MG63 (cell line): ENCODE measurements around the gene U2AF2. TPM values are rescaled to one million over a fixed set of nuclear protein-coding genes. Genes with fewer than 3 reads are reported as not detected.

Source experiments
- DNase-seq: peaks from one replicate; pipeline ENCODE4 v3.0.0-alpha.2; 2020
- H3K27me3 ChIP-seq: fragments of 250-450 bp; sonication (Bioruptor Pico); 2 replicates; pipeline ENCODE4 v1.5.1; 2020; ENCODE audit warnings: mild to moderate bottlenecking, moderate library complexity
- H3K36me3 ChIP-seq: fragments of 250-450 bp; sonication (Bioruptor Pico); 2 replicates; pipeline ENCODE4 v1.5.1; 2020; ENCODE audit warnings: mild to moderate bottlenecking, moderate library complexity
- H3K4me3 ChIP-seq: fragments of 250-450 bp; sonication (Bioruptor Pico); 2 replicates; pipeline ENCODE4 v1.5.1; 2020; ENCODE audit warnings: mild to moderate bottlenecking, moderate library complexity
- H3K9me3 ChIP-seq: fragments of 250-450 bp; sonication (Bioruptor Pico); 2 replicates; pipeline ENCODE4 v1.5.1; 2020; ENCODE audit warnings: mild to moderate bottlenecking, moderate library complexity
- total RNA-seq: library from RNA; depleted of rRNA; stranded (reverse); fragments of >200 nt; shearing (Covaris generic); gene quantifications from 2 replicates; pipeline ENCODE4 v1.2.3, GENCODE V29; 2014; ENCODE audit warnings: low replicate concordance

U2AF2 gene
- total RNA-seq, 1 experiment from 2014 or later, result 226 TPM

DNA sequence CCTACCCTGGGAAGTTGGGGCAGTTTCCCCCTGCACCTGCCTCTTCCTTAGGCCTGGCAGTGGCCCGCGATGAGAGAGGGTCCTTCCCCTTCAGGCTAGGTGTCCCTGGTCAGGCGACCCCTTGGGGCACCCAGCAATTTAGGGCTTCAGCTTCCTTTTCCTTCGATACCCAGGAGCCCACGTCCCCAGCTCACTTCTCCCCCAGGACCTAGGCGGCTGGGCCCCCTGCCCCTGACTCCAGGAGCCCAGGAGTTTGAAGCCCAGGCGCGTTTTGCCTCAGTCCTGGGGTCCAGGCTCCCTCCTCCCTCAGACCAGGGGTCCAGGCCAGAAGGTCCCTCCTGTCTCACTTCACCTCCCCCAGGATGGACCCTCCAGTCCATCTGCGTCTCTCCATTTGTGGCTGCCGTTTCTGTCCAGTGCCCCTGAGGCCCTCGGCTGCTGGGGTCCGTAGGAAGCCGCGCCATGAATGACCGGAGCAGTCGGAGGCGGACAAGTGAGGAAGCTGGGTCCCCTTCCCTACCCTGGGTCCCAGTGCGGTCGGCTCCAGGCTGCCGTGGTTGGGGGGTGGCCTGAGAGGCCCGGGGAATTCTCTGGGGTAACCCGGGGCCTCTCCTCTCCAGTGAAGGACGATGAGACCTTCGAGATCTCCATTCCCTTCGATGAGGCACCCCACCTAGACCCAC lies 6.1 kb upstream of the U2AF2 start:
- DNase-seq, result no peak
- H3K4me3 ChIP-seq, result peak overlapping the region; percentile 83
- no peaks in the 10 kb centered on the region for H3K27me3 ChIP-seq
- H3K9me3 ChIP-seq, result no peaks in the 10 kb centered on the region
- H3K36me3 ChIP-seq, result peaks cover 40% of the 10 kb centered on the region

DNA sequence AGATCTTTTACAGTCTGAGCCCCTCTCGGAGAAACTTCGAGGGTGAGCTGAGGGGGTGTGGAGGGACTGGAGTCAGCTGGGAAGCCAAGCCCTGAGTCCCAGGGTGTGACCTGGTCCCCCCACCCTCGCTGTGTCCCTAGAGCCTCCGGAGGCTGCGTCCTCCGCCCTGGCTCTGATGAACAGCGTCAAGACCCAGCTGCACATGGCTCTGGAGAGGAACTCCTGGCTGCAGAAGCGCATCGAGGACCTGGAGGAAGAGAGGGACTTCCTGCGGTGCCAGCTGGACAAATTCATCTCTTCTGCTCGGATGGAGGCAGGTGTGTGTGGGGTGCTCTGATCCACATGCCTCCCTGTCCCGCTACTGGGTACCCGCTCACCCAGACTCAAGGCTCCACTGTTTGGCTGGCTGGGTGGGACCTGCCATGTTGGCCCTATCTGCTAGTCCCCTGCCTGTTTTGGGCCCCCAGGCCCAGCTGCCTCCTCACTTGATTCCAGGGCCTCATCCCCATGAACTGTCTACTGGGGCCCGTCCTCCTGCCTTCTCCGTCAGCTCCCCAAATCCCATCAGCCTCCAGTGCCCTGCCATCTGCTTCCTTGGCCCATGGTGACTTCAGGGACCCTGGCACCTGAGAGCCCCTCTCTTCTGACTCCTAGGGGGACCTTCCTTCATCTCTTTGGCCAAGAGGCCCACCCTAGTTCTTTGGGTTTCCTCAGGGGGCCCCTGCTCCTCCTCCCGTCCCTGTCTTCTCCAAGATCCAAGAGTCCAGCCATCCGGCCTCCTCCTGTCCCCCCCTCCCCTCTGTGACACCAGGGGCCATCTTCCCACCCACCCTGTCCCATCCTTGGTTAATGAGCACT lies 5.3 kb upstream of the U2AF2 start:
- H3K9me3 ChIP-seq, result no peaks in the 10 kb centered on the region
- H3K4me3 ChIP-seq, result no peak overlapping the region
- no peaks in the 10 kb centered on the region for H3K27me3 ChIP-seq
- DNase-seq, result no peak
- H3K36me3 ChIP-seq, result peaks cover 33% of the 10 kb centered on the region

DNA sequence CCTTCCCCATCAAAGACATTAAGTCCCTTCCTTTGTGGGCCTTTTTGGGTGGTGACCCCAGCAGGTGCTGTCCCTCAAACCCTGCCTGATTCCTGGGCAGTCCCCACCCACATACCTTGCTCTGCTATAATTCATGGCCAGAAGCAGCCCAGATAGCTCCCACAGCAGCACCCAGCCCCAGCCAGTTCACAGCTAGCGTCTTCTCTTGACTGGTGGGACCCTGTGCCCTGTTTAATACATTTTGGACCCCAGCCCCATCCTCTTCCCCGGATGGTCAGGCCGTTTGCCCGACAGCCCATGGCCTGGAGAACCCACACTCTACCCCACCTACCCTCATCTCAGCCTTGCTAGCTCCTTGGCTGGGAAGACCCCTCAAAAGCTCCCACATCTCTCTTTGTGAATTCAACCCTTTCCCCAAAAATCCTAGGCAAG lies 4.7 kb upstream of the U2AF2 start:
- Histone ChIP-seq H3K9me3 (no peaks in the 10 kb centered on the region), H3K36me3 (peaks cover 27% of the 10 kb centered on the region), H3K27me3 (no peaks in the 10 kb centered on the region), H3K4me3 (no peak overlapping the region)
- DNase-seq, result no peak

DNA sequence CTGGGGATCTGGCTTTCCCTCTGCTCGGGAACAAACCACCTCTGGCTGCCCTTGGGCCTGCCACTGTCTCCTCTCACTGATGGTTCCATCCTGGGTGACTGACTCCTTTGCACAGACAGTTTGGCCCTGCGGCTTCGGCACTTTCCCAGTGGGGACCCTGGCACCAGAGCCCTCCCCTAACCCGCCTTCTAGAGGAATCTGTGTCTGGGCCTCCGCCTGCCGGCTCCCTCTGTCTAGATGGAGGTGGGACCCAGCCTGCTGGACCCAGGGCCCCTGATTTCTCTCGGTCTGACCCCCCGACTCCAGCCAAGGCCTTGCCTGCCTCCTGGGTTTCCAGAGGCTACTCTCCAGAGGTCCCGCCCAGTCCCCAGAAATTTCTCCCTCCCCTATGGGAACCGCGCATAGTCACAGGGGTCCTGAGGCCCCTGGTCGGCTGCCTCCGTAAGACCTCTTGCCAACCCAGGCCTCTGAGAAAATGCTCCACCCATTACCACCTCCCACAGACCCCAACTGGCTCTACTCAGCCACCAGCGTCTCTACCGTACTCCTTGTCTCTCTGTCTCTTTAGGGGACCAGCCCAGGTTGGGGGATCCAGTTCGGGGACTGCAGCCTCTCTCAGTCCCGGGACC lies 4.1 kb upstream of the U2AF2 start:
- Histone ChIP-seq H3K36me3 (peaks cover 25% of the 10 kb centered on the region), H3K27me3 (no peaks in the 10 kb centered on the region), H3K9me3 (no peaks in the 10 kb centered on the region), H3K4me3 (no peak overlapping the region)
- DNase-seq, result no peak

DNA sequence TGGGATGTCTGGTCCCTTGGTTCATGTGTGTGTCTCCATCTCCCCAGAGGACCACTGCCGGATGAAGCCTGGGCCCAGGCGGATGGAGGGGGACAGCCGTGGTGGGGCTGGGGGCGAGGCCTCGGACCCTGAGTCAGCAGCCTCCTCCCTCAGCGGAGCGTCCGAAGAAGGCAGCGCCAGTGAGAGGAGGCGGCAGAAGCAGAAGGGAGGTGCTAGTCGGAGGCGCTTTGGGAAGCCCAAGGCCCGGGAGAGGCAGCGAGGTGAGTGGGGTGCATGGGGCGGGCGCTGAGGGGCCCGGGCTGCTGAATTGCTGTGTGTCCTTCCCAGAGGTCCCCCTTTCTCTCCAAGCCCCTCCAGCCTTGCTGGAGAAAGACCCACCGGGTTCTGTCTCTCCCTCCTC lies 3.6 kb upstream of the U2AF2 start:
- Histone ChIP-seq H3K27me3 (no peaks in the 10 kb centered on the region), H3K9me3 (no peaks in the 10 kb centered on the region), H3K36me3 (peaks cover 26% of the 10 kb centered on the region), H3K4me3 (no peak overlapping the region)
- no peak for DNase-seq

DNA sequence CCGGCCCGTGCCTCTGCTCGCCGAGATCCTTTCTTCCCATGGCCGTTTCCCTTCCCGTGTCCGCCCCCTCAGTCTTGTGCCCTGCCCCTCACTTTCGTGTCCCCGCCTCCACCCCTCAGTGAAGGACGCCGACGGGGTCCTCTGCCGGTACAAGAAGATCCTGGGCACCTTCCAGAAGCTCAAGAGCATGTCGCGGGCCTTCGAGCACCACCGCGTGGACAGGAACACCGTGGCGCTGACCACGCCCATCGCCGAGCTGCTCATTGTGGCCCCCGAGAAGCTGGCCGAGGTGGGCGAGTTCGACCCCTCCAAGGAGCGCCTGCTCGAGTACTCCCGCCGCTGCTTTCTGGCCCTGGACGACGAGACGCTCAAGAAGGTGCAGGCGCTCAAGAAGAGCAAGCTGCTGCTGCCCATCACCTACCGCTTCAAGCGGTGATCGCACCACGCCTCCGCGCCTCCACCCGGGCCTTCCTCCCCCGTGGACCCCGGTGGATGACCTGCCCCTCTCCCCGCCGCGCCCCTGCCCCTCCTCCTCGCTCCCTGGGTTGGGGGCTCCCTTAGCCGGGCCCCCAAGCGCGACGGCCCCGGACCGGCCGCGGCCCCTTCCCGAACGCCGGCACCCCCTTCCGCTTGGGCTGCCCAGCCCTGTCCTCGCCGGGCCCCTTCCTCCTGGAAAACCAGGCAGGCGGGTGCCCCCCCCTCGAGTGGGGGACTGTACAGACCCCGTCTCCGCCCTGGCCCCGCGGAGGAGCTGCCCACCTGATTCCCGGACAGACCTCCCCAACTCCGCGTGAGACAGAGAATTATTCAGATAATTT lies 2.3 kb upstream of the U2AF2 start:
- Histone ChIP-seq H3K27me3 (no peaks in the 10 kb centered on the region), H3K36me3 (peaks cover 26% of the 10 kb centered on the region), H3K4me3 (no peak overlapping the region), H3K9me3 (no peaks in the 10 kb centered on the region)
- no peak for DNase-seq

DNA sequence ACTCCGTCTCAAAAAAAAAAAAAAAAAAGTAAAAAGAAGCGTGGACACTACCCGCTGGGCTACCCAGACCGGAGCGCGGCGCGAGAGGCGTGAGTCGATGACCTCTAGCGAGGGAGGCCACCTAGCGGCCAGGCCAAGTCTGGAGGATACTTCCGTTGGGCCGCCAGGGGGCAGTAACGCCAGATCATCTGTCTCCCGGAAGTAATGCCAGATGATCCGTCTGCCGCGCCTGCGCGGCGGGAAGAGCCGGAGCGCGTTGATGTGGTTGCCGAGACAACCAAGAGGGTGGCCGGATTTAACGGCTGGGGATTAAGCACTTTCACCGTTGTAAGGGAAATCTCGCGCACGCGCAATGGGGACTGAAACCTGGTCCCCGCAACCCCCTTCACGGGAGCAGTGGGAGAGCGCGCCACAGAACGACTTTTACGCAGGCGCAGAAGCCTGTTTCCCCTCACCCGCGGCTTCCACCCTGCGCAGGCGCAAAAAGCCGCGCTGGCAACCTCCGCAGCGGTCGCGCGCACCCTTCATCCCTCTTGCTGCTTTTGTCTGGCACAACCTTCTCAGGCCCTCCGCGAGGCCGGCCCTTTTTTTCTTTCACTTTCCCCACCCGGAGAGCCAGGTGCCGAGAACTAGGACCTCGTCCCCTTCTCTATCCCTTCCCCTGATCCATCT lies 1.0 kb upstream of the U2AF2 start:
- Histone ChIP-seq H3K27me3 (no peaks in the 10 kb centered on the region), H3K4me3 (peak overlapping the region; percentile 72), H3K36me3 (peaks cover 32% of the 10 kb centered on the region), H3K9me3 (no peaks in the 10 kb centered on the region)
- DNase-seq, result peak; percentile 97

DNA sequence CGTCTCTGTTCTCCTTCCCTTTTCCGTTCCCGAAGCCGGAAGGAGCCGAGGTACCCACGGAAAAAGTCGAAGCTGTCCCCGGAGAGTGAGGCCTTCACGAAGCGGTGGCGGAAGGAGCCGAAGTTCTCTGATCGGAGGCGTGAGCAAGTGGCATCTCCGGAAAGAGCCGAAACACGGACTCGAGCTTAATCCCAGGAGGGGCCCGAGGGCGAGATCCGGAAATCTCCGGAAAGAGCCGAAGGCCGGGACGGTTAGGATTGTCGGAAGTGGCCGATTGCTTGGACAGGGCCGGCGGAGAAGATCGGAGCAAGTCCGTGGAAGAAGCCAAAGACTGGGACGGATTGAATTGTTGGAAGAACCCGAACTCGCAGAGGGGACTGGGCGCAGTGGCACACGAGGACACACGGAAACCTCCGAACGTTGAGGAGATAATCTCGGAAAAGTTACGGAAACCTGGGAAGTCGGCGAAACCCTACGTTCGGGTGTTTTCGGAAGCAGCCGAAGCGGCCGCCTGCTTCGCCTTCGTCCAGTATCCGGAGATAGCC lies 440 bp upstream of the U2AF2 start:
- peak; percentile 98 for DNase-seq
- peaks cover 36% of the 10 kb centered on the region for H3K36me3 ChIP-seq
- H3K27me3 ChIP-seq, result no peaks in the 10 kb centered on the region
- no peaks in the 10 kb centered on the region for H3K9me3 ChIP-seq
- H3K4me3 ChIP-seq, result peak overlapping the region; percentile 72

DNA sequence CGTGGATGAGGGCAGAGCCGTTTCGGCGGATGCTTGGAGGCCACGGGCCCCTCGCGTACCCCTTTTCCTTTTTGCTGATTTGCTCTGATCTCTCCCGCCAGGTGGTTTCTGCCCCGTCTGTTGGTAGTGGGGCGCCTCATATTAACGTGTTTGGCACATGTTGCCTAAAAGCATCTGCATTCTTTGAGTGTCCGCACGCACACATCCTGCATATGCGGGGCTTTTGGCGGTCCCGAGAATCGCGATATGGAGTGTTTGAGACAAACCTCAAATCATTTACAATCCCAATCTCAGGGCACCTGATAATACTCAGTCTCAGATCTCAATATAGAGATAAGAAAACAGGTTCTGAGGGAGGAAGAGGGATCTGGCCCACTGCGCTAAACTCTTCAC lies 809 bp downstream of the U2AF2 start:
- no peak for DNase-seq
- no peaks in the 10 kb centered on the region for H3K27me3 ChIP-seq
- H3K36me3 ChIP-seq, result peaks cover 47% of the 10 kb centered on the region
- peak overlapping the region; percentile 72 for H3K4me3 ChIP-seq
- no peaks in the 10 kb centered on the region for H3K9me3 ChIP-seq

DNA sequence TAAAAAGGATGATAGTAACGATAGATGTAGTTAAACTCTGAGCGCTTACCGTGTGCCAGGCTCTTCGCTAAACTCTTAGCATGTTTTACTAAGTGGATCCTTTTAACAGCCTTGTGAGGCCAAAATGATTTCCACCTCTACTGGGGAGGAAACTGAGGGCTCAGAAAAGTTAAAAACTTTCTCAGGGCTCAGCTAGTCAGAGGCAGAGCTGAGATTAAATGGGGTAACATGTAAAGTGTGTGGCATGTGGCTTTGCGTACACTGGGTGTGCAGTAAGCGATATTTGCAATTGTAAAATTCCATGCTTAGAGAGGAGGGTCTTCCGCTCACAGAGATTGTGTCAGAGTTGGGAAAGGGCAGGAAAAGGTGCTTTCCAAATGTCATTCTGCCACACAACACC lies 1.7 kb downstream of the U2AF2 start:
- no peak for DNase-seq
- Histone ChIP-seq H3K9me3 (no peaks in the 10 kb centered on the region), H3K4me3 (peak overlapping the region; percentile 72), H3K27me3 (no peaks in the 10 kb centered on the region), H3K36me3 (peaks cover 56% of the 10 kb centered on the region)

DNA sequence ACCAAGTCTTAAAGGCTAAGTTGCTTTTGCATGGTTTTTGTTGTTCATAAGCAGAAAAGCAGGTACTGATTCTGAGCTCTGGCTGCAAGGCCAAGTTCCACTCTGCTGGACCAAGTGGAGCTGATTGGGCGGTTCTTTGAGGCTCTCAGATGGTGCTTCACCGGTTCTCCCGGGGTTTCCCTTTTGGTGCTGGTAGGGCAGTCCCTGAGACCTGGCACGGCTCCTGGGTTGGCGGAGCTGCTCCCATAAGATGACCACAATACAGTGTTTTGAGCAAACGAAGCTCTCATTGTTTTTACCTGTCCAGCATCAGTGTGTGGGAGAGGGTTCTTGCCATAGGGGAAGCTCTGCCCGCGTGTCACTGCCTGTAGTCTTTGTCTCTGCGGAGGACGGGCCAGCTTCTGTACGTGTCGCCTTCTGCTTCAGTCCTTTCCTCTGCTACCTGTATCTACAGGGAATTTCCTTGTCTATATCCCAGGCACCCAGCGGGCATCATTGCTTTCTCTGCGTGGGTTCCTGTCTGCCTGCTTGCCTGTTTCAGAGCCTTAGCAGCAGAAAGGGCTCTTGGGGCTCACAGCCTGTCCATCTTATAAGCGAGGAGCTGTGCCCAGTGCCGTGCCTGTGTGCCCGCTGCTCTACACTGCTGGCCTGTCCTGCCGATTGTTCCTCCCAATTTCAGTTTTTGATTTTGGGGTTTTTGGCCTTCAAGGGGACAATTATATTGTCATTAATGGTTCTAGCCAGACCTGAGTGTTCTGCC lies 2.3 kb downstream of the U2AF2 start:
- DNase-seq, result peak; percentile 51
- peak overlapping the region; percentile 72 for H3K4me3 ChIP-seq
- H3K36me3 ChIP-seq, result peaks cover 62% of the 10 kb centered on the region
- H3K27me3 ChIP-seq, result no peaks in the 10 kb centered on the region
- no peaks in the 10 kb centered on the region for H3K9me3 ChIP-seq

DNA sequence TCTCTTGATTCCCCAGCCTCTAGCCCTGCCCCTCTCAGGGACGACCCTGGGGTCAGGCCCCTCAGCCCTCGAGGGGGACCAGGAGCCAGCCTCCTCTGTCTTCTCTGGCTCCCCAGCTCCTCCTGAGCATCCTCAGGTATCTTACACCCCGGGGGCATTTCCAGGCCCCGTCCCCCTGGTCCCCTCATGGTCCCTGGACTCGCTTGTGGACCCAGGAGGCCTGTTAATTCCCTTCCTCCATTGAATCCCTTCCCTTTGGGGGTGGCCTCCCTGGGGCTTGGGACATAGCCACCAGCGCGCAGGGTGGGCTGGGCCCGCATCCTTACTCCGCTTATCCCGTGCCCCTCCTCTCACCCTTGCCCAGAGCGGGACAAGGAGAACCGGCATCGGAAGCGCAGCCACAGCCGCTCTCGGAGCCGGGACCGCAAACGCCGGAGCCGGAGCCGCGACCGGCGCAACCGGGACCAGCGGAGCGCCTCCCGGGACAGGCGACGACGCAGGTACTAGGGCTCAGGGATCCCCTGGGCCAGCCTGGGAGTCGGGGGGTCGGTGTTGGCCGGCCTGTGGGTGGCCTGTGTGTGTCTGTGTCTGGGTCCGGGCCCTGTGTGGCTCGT lies 4.1 kb downstream of the U2AF2 start:
- no peak for DNase-seq
- H3K9me3 ChIP-seq, result no peaks in the 10 kb centered on the region
- no peaks in the 10 kb centered on the region for H3K27me3 ChIP-seq
- no peak overlapping the region for H3K4me3 ChIP-seq
- H3K36me3 ChIP-seq, result peaks cover 78% of the 10 kb centered on the region

DNA sequence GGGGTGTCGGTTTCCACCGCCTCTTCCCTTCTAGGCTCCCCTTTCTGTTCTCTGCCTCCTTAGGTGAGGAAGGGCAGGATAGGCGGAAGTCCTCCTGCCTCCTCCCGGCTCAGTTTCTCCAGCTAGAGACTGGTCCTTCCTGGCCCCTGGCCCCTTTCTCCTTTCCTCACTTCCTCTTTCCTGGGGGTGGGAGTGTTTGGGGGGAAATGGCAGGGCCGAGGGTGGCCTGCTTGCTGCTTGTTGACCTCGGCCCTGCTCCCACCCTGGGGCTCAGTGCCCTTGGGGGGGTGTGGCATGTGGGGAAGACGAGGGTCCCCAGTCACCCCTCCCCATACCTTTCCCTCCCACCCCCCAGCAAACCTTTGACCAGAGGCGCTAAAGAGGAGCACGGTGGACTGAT lies 5.0 kb downstream of the U2AF2 start:
- Histone ChIP-seq H3K27me3 (no peaks in the 10 kb centered on the region), H3K9me3 (no peaks in the 10 kb centered on the region), H3K36me3 (peaks cover 87% of the 10 kb centered on the region), H3K4me3 (no peak overlapping the region)
- DNase-seq, result no peak

DNA sequence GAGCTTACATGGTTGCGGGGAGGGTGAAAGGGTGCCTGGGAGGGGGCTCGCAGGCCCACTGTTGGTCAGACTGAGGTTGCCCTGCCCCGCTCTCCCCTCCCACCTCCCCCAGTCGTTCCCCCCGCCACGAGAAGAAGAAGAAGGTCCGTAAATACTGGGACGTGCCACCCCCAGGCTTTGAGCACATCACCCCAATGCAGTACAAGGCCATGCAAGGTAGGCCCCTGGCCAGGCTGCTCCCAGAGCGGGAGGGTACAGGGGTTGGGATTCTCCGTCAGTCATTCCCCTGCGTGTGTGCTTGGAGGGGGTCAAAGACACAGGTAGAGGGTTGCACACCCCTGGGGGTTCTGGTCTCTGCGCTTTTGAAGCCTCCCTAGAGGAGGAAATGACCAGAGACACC lies 5.6 kb downstream of the U2AF2 start:
- Histone ChIP-seq H3K27me3 (no peaks in the 10 kb centered on the region), H3K36me3 (peaks cover 88% of the 10 kb centered on the region), H3K4me3 (no peak overlapping the region), H3K9me3 (no peaks in the 10 kb centered on the region)
- no peak for DNase-seq

DNA sequence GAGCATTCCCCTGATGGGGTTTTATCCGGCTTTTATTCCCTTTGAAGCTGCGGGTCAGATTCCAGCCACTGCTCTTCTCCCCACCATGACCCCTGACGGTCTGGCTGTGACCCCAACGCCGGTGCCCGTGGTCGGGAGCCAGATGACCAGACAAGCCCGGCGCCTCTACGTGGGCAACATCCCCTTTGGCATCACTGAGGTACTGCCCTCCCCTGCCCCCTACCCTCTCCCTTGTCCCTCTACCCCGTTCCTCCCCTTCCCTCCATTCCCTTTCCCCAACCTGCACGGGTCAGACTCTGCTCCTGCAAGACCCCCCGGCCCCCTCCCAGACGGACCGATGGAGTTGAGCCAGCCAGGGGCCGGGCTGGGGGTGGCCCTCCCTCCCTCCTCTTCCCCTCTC lies 6.2 kb downstream of the U2AF2 start:
- H3K9me3 ChIP-seq, result no peaks in the 10 kb centered on the region
- H3K4me3 ChIP-seq, result no peak overlapping the region
- H3K27me3 ChIP-seq, result no peaks in the 10 kb centered on the region
- no peak for DNase-seq
- peaks cover 87% of the 10 kb centered on the region for H3K36me3 ChIP-seq
